Measurements from ENCODE around the gene POMC.
"Not testable (repeated sequence)": the region's sequence is repeated elsewhere in the genome, so short reads cannot be mapped to it uniquely, and the experiment has no call there.

- not testable (repeated sequence) for TF ChIP-seq CTCF (IDR thresholded peaks at IDR 0.05; ENCODE audit: control extremely low read depth in 1 of 3, insufficient read depth in 1 of 3, low read depth in 1 of 3, low read length in 3 of 3); CBX8 (IDR thresholded peaks at IDR 0.05; ENCODE audit: borderline replicate concordance, low read depth, low read length); CHD2 (IDR thresholded peaks at IDR 0.05; ENCODE audit: low read length); CEBPB (IDR thresholded peaks at IDR 0.05; ENCODE audit: low read depth, low read length); POLR2A (IDR thresholded peaks at IDR 0.05; ENCODE audit: control extremely low read depth in 1 of 2, low read depth in 2 of 2, low read length in 2 of 2); ATF3 (IDR thresholded peaks at IDR 0.05; ENCODE audit: insufficient read depth, low read depth, low read length); EZH2 (IDR thresholded peaks at IDR 0.05; ENCODE audit: low read depth, low read length, severe bottlenecking); E2F6 (IDR thresholded peaks at IDR 0.05); BRCA1 (IDR thresholded peaks at IDR 0.05; ENCODE audit: low read depth, low read length); ASH2L (IDR thresholded peaks at IDR 0.05; ENCODE audit: low read length); YY1 (IDR thresholded peaks at IDR 0.05; ENCODE audit: low read depth, low read length); CREB1 (IDR thresholded peaks at IDR 0.05); TCF12 (IDR thresholded peaks at IDR 0.05; ENCODE audit: low read depth, low read length)
These were observed 27.8 kb downstream of the POMC start for GRCh38 chr2:25140535-25140934.
